Anterior cingulate cortex (tissue), 58 donors: ENCODE results near the gene TMOD4.

Experiments
- DNase-seq, 58 donors: peaks; one replicate each; lab custom pipeline; 2025; lab: John Stamatoyannopoulos, UW

The TMOD4 gene

DNA sequence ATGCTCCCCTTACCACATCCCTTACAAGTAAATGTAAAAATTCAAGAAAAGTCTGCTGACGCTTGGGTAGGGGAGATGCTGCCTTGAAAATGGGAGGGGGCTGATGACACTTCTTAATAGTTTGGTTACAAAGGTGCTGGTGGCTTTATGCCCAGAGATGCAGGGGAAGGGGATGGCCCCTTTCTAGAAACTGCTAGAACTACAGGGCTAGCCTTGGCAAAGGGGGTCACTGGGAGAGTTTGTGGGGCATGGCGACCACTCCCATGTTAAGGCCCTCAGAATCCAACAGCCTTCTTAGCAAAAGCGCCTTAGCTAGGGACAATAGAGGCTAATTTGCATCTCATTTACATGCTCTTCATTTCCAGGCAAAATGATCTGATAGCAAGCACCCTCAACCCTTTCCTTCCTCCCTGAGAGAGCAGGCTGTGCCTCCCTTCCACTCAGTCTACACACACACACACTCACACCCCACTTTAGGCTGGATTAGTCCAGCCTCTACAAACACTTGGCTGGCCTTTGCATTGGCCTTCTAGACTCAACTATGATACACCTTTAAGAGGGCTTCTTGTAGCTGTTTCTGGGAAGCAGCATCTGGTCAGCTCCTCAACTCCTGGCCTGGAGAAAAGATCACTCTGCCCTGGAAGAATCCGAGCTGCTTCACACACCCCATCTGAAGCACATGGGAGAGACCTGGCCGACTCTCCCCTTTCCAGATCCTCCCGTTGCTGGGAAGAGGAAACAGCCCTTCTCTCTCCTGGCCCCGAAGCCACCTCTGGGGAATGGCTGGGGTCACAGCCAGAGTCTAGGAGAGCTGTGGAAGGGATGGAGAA lies 31.1 kb downstream of the TMOD4 start:
- no peak for DNase-seq

DNA sequence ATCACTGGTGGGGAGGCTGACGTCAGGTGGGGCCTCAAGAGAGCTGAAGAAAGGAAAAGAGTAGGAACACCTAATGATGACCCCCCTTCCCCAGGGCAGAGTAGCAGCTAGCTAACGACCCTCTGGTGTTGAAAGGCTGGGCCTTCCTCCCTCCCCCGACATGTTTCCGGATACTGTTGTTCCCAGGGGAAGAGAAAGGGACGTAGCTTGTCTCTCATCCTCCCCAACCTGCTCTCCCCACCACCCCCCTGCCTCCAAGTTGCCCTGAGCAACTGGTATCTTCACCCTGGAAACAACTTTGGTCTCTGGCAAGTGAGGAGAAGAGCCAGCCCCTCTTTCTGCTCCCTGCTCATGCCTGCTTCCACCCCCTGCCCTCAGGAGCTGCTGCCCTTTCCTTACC lies 31.8 kb downstream of the TMOD4 start:
- DNase-seq, result no peak

DNA sequence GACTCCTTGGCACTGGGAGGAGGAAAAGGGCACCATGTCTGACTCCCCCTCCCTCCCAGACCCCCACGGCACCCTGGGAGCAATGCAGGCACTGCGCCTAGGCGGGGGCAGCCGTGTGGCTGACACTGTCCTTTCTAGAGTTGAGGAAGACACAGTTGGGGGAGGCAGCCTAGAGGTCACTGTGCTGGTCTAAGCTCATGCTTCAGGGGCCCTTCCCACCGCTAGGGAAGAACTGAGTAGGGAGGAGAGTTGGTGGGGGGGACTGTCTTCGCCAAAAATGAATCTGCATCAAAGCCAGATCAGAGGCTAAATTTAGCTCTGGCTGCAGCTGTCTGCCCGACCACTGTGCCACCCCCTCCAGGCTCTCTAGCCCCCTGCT lies 32.7 kb downstream of the TMOD4 start:
- peak in 1 of 58 donors; percentile 44 for DNase-seq

DNA sequence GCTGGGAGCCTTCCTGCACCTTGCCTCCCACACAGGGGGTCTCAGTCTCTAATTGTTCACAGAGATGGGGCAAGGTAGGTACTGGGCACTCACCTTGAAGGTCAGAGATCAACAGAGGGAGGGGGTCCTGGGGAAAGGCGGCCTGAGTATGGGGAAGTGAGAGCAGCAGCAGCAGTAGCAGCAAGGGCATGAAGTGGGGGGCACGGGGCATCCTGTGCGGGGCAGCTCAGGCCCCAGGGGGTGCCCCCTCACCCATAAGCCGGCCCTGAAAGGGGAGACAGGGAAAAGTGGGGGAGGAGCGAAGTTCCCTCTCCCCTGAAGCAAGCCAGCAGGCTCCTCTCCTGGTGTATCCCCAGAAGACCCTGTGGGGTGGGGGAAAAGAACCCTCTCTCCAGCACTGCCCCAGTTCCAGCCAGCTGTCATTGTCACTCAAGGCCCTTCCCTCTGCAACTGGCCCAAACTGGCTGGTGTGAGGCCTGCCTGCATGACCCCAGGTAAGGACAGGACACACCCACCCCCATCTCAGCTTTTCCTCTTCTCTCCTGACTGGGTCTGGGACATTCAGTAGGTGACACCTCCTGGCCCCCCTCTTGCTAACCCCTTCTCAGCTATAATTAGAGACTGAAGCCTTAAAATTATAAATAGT lies 33.2 kb downstream of the TMOD4 start:
- DNase-seq, result no peak

DNA sequence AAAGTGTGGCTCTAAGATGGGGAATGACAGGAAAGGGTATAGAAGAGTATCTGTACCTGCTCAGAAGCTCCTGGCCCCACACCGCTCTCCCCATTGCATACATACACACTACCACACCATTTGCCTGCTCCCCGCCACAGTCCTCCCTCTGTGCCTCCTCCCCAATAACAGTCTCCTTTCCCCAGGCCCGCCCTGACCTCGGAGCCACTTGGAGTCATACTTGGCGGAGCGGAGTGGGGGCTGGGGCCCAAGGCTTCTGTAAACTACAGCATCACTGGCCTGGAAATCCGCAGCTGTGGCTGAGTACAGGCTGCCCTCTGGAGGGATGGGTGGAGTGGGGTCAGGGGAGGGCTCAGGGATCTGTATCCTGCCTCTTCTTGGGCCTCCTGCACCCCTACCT lies 38.0 kb downstream of the TMOD4 start:
- no peak for DNase-seq

DNA sequence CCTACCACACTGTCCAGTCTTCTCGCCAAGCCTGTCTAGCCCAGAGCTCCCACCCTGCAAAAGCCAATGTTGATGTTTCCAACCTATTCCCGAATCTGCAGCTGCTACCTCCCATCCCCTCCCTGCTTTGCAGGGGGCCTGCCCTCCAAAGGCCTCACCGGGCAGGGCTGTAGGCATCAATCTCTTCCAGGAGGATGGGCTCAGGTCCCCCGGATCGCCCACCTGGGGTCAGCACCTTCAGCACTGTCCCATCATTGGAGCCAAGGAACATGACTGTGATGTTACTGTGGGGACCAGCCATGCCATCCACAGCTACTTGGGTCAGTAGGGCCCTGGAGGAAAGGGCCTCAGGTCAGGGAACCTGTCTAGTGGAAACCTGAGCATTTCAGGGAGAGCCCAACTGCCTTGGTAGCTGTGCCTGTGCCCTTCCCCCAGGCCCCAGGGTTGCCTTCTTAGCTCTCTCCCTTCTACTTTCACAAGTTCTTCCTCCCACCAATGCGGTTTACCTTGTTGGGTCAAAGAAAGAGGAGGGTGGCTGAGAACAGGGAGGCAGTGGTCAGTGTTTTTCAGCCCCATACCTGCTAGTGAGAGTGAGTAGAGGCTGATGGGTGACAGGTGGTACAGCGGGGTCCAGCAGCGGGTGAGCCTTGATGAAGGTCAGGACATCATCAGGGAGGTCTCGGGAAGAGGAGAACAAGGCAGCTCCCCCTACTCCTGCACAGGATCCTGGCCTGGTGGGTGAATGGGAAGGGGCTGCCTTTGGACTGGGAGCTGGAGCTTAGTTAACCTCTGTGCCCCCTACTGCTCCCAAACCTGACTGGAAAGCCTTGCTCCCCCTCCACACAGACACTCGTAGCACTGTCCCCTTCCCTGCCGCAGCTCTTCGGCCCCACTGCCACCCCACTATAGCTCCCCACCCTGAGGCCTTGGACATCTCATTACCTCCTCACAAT lies 40.1 kb downstream of the TMOD4 start:
- no peak for DNase-seq

DNA sequence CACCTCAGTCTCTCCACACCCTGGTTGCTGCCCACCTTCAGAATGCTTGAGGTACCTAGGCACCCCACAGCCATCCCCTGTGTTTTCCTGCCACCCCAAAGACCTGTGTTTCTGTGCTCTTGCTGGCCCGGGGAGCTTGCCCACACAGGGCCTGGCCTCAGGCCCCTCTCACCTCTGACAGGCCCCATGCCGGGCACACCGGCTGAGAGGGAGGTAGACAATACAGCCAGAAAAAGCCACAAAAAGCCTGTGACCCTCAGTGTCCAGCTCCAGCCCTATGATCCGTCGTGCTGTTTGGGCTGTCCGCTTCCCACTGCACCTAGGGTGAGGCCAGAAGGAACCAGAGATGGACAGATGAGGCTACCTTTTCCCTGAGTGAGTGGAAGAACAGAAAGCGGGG lies 40.8 kb downstream of the TMOD4 start:
- DNase-seq, result no peak

DNA sequence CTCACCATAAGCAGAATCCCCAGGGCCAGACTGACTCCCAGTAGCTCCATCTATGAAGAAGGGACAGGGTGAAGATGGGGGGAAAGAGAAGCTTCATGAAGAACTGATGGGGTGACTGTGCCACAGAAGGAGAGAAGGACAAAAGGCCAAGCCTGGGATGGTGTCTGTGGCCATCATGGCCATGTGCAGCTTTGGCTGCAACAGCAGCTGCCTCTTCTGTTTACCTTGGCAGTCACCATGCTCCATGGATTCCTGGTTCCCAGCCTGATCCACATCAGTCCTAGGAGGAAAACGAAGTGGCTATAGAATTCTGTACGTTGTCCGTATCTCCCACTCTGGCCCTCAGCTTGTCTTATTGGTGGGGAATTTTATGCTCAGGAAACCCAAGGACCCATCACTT lies 41.4 kb downstream of the TMOD4 start:
- no peak for DNase-seq

DNA sequence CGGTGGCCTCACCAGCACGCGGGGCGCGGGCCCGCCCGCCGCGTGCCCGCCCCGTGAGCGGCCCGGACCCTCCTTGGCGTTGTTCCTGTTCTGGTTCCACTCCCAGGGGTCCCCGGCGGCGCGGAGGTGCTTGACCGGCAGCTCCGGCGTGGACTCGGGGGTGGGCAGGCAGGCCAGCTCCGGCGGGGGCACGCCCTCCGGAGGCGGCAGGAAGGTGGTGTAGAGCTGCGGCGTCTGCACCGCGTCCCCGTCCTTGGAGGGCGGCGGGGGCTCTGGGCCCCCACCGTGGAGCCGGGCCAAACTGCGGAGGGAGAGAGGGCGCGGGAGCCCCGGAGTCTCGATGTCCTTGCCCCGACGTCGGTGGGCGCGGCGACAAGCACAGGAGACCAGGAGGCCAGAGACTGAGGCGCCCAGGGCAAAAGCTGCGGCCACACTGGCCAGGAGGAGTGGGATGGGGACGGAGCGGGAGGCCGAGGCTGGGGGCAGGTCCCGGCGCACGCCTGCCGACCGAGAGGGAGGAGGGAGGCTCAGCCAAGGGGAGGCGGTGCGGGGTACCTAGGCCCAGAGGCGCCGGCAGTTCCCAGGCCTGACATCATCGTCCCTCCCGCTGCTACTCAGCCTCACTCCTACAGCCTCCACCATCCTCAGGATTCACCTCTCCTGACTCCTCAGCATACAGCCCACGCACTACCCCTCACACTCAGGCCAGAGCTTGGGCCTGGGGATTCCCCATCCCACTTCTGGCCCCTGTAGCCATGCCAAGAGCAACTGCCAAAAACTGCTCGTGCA lies 42.6 kb downstream of the TMOD4 start:
- no peak for DNase-seq

DNA sequence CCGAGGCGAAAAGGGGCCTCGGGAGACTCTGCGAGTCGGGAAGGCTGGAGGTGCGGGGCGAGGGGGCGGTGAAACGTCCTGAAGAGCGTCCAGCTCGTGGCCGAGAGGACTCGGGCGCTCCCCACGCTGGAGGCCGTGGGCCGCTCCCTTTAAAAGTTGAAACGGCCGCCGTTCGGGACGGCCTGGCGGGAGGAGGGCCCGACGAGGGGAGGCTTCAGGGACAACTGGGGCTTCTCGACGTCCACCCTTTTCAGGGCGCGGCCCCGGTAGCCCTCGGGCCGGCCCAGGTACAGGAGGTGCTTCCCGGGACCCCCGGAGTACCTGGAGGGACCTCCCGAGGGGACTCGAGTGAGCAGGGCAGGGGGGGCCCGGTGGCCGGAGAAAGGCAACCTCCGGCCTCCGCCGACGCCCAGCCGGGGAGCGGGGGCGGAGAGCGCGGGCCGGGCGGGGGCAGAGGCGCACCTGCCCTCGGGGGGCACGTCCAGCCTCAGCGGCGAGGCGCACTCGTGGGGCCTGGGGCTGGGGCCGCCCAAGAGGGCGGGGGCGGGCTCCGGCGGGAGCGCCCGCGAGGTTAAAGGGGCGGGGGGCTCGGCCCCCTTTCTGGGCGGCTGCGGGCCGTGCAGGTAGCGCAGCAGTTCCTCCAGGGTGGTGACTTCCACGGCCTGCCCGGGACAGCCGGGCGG lies 43.3 kb downstream of the TMOD4 start:
- DNase-seq, result no peak

DNA sequence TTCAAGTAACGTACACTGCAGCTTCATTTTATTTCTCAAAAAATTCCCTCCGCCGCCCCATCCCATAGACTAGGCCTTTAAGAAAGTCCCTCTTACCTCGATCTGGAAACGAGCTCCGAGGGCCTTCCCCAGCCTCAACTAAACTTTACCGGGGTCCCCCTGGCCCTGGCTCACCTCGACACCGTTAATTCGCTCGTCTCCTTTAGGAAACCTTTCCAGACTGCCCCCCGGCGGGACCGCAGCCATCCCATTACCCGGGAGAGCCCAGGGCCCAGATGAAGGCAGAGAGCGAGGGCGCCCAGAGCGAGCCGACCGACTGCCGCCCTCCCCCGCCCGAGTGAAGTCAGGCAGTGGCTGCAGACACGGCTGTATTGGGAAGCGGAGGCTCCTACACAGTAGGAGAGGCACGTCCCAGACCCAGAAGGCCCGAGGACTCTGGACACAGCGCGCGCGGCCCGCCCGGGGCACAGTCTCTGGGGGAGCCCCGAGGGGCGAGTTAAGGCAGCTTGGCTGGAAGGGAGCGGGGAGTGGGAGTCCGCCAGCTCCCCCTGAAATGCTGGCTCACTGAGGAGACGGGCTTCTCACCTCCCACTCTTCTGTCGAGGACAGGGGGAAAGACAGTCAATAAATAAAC lies 44.0 kb downstream of the TMOD4 start:
- peak in 2 of 58 donors; percentile 7 to 12 for DNase-seq

DNA sequence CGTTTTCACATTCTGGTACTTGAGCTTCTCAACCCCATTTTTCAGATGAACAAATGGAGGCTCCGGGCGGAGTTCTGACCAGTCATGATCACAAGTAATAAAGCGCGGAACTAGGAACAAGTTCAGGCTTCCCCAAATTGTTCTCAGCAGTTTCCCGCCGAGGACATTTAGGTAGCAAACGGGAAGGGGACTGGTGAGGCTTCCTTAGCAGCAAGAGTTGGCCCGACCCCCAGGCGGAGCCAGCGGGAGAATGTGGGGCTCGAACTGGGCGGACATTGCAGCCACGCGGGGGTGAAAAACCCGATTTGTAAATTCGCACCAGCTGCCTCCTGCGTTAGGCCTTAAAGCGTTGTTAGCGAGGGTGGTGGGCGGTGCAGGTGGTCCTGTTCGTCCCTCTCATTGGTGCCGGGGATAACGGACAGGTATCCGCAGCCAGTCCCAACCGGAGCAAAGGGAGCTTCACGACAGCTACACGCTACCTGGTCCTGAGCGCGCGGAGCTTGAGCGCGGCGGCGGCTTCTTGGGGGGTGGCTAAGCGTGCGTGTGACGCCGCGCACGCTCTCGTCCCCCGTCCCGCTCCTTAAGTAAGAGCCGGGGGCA lies 44.7 kb downstream of the TMOD4 start:
- DNase-seq, result peak in 55 of 58 donors; percentile 21 to 90 (median 60)

DNA sequence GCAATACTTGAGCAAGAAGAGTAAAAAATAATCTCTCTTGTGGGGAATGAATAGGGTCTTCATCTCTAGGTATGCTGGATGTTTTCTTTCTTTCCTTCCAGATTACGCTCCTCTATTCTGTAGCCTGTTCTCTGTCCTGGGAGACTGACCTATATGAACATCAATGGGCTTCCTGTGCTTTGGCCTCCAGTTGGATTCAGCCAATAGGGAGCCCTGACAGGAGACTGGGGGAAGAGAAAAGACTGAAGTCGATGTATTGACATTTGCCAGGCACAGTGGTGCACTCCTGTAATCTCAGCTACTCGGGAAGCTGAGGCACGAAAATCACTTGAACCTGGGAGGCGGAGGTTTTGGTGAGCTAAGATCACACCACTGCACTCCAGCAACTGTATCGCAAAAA lies 47.0 kb downstream of the TMOD4 start:
- DNase-seq, result no peak

DNA sequence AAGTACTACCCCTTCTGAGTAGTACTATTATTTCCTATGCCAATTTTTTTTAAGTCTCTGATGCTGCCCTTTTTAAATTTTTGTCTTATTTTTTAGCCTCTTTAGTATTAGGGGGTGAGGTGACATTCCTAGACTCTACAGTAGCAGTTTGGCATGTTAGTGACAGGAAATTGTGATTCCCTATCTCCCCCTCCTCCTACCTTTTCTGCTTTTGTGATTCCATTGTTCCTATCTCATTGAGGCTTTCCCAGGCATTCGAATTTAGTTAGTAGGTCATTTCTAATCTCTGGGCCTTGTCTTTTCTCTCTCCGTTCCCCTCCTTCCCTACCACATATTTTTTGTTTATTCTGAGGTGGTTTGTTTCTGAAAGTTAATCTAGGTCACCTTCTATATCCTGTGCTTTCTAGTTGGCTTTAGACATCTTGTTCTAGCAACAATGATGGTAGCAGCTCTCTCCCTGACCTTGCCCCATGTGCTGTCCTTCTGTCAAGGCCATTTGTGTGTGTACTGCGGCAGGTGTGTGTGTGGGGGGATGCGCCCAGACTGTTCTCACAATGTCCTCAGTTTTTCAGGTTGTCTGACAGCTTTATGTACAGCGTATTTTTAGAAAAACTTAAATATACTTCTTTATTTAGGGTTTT lies 50.9 kb downstream of the TMOD4 start:
- DNase-seq, result no peak
